NCI-H2196 treated with DMSO at 0.1 percent for 48 hours (cell line): ENCODE measurements around the gene DGKD.
A peak's percentile ranks its signal among the peaks of the same experiment; 100 is the strongest.
"Not testable (repeated sequence)": the region's sequence is repeated elsewhere in the genome, so short reads cannot be mapped to it uniquely, and the experiment has no call there.

ENCODE experiments used
- DNase-seq: peaks from one replicate; lab custom pipeline; 2025; ENCODE audit not compliant: unreplicated experiment; lab: John Stamatoyannopoulos, UW

Gene DGKD

GRCh38 chr2:233336091-233336490 is 18.2 kb upstream of the DGKD start:
- DNase-seq, result not testable (repeated sequence)

DNA sequence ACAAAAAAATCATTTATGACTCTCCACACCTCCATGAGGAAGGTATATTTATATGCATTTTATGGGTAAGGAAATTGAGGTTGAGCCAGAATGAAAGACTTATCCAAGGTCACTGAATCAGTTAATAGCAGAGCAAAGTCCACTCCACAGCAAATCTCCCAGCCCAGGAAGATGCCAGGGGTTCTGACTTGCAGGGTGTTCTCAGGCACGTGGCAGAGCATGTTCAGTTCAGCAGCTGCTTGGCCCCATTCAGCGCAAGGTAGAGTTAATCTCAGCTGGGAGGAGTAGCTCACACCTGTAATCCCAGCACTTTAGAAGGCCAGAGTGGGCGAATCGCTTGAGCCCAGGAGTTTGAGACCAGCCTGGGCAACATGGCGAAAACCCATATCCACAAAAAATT is 17.8 kb upstream of the DGKD start:
- no peak for DNase-seq

DNA sequence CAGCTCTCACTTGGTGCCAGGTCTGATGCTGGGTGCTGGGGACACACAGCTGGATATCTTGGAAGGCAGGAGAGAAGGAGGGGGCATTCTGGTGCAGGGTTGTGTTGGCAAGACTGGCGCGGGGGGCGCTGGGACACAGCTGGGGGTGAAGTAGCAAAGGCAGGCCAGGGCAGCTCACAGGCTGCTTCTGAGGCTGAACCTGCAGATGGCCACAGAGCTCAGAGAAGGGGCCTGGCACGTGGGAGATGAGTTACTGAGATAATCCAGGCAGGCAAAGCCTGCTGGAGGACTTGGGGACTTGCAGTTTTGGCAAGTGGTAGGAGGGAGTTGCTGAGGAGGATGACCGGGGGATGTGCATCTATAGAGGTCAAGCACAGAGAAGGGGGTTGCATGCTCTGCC is 16.2 kb upstream of the DGKD start:
- DNase-seq, result no peak

DNA sequence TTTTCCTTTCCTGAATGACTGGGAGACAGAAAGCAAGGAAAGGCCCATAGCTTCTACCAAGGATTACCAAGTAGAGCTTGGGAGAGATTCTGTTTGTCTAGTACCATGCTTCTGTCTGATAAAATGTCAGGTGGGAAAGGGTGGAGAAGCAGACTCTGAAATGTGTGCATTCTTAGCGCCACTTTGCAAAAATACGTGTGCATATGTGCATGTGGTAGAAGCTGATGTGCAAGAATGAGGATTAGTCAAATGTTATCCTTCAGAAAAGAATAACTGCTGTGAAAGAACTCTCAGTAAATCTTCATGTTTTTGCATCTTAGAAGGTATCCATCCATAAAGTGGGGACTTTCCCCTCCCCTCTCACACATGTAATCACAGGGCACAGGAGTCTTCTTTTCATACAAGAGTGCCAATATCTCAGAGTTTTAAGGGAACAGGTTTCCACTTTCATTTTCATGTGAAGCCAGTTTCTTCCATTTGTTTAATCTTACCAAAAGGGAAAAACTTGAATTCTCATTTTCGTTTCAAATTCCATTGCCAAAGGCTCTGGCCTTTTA is 15.4 kb upstream of the DGKD start:
- no peak for DNase-seq

DNA sequence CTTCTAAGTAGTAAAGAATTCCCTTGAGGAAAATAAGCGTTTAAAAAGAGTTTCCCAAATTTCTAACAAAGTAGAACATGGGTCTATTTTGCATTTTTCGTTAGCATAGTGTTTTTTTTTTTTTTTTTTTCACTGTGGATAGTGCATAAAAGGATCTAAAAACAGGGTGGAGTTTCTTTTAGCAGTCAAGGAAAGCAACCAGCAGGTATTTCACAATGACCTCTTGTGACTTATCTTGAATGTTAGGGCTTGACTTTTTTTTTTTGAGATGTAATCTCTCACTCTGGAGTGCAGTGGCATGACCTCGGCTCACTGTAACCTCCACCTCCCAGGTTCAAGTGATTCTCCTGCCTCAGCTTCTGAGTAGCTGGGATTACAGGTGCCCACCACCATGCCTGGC is 14.9 kb upstream of the DGKD start:
- no peak for DNase-seq

- DNase-seq, result no peak
These were observed 13.0 kb upstream of the DGKD start for GRCh38 chr2:233341296-233341695.

DNA sequence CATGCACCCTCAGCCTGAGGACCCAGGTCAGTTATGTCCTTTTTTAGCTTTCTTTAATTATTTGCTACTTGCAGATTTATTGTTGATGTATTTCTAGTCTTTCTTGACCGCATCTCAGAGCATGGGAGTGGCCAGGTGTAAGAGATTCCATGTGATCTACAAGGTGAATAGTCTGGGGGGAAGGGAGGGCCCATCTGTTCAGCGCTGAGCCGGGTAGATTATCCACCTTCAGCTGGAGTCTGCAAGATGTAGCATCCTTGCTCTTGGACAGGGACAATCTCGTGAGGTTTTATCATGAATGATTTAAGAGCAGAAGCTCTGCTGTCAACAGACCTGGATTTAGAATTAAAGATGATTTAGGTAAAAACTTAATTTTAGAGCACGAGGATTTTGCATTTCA is 12.0 kb upstream of the DGKD start:
- no peak for DNase-seq

GRCh38 chr2:233343171-233343705 is 11.1 kb upstream of the DGKD start:
- no peak for DNase-seq

DNA sequence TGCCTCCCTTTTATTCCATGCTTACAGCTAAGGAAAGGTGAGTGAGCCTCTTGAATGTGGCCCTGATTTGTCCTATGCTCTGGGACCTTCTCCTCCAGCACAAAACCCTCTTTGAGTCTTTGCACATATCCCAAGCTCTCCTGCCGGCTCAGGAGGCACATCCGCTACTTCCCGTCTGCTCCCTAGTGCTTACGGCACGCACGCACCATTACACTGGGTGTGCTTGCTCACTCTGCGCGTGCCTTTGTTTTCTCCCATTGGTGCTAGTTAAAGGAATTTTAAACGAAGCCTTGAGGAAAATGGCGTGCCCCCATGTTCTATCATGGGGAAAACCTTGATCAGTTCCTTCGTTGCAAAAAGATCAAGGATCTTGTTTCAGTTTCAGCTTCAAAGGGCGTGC is 7.9 kb upstream of the DGKD start:
- no peak for DNase-seq

- no peak for DNase-seq
These were observed 7.4 kb upstream of the DGKD start for GRCh38 chr2:233346930-233347329.

- peak; percentile 72 for DNase-seq
These were observed 5.0 kb upstream of the DGKD start for GRCh38 chr2:233349005-233349998.

- no peak for DNase-seq
These were observed 3.6 kb upstream of the DGKD start for GRCh38 chr2:233350708-233351107.

DNA sequence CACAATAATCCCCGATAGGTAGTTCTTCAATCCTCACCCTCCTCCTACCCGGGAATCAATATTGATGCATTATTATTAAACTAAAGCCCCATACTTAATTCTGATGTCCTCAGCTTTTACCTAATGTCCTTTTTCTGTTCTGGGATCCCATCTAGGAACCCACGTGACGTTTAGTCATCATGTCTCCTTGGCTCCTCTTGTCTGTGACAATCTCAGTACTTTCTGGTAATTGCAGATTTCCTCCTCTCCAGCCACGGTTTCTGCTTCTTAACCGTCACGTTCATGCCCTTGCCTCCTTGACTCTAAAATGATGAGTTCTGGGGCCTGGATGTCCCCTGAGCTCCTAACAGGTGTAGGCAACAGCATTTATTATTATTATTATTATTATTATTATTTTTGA is 2.9 kb upstream of the DGKD start:
- no peak for DNase-seq

DNA sequence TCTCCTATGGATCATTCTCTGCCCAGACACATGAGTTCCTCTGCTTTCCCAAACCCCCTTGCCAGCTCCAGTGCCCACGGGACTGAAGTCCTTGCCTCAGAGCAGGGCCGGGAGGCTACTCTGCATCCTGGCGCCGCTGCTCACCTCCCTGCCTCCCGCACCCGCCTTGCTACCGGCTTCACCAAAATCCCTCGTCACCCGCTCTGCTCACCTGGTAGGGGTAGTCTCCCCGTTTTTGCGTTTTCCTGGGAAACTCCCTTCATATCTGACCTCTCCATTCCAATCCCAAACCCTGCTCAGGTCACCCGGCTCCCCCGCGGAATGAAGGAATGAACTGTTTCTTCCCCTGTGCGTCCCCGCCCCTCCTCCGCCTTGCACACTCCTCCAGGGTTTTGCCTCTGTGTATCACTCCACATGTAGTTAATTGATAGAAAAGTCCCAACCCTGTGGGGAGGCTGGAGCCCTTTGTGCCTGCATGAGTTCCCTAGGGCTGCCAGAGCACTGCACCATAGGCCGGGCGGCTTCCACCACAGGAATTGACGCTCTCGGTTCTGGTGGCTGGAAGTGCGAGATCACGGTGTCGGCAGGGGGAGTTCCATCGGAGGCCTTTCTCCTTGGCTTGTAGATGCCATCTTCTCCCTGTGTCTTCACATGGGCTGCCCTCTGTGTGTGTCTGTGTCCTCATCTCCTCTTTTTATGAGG is 2.0 kb upstream of the DGKD start:
- no peak for DNase-seq

GRCh38 chr2:233353101-233353768 is 1.1 kb upstream of the DGKD start:
- DNase-seq, result no peak

DNA sequence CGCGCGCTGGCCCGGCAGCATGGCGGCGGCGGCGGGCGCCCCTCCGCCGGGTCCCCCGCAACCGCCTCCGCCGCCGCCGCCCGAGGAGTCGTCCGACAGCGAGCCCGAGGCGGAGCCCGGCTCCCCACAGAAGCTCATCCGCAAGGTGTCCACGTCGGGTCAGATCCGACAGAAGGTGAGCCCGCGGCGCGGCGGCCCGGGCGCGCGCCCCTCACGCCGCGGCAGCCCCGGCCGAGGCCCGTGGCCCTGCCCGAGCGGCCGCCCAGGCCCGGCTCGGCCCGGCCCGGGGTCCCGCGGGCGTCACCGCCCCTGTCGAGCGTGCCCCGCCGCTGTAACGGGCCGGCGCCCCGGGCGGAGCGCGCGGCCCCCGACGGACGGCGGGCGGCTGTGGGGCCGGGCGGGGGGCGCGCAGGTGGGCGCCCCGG is 218 bp downstream of the DGKD start:
- no peak for DNase-seq

DNA sequence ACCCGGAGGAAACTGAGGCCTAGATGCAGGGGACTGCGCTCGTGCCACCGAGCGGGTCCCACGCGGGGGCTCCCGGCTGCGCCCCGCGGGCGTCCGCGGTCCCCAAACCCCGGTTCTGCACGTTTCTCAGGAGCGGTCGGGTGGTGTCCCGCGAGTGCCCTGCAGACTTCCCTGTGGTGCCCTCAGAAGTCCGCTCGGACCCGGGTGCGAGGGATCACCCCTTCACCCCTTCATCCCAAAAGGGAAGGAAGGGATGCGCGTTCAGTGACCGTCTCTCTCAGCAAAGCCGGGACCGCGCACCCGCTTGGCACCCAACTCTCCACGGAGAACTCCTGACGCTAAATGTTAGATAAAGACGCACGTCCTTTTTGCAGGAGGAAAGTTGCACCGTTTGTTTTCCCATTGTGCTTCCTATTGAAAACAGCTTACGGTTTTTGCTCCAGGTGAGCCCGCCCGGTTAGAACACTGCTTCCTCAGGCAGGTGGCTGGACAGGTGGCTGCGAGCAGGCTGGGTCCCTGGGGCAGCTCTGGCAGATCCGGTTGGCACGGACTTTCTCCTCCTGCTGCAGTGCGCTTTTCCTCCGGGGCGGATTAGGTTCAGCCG is 779 bp downstream of the DGKD start:
- no peak for DNase-seq

DNA sequence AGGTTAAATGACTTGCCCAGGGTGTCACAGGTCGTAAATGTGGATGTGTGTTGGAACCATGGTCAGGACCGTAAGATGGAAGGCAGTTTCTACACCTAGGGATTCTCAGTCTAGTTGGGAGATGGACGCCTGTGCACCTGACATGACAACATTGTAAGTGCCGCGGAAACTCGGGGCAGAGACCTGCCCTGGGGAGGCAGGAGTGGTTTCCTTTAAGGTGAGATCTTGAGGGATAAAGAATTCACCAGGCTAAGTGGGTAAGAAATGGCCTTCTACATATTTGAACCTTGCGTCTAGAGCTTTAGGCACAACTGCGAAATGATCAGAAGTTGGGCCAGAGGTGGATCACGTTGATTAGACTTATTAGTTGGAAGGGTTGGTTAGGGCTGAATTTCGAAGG is 1.6 kb downstream of the DGKD start:
- DNase-seq, result no peak

DNA sequence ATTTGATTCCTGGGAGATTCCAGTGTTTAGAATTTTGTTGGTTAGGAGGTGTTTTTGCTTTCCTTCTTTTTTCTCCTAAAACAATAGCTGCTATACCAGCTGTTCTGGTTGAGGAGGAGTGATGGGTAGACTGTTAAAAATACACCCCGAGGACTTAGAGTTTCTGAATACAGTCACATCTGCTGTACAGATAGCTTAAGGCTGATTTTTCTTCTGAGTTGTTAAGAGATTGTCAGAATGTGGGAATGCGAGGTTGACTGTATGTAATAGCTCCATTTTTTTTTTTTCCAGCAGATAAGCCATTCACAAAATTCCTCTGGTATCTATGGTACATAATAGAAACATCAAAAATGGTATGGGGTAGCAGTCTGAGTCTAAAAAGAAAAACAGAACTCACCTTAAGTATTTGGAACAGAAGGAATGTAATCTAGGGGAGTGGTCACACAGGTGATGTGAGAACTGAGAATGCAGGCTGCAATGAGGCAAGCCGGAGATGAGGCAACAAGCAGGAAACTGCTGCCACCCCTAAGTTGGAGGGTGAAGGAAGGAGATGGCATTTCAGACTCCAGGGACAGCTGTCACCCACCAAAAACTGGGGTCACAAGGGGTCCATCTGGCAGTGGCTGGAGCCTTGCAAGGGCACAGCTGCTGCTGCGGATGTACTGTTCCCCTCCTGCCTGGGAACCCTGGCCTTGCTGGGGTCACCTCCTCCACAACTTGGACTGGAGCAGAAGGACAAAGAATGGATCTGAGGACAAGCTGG is 2.4 kb downstream of the DGKD start:
- no peak for DNase-seq

- DNase-seq, result no peak
These were observed 4.0 kb downstream of the DGKD start for GRCh38 chr2:233358335-233358734.
